ENCODE measurements around the gene KLHL26. TPM values are rescaled to one million over a fixed set of nuclear protein-coding genes. Genes with fewer than 3 reads are reported as not detected.

The KLHL26 gene
- total RNA-seq, 1 donor from 2014 or later = 6.2 TPM

DNA sequence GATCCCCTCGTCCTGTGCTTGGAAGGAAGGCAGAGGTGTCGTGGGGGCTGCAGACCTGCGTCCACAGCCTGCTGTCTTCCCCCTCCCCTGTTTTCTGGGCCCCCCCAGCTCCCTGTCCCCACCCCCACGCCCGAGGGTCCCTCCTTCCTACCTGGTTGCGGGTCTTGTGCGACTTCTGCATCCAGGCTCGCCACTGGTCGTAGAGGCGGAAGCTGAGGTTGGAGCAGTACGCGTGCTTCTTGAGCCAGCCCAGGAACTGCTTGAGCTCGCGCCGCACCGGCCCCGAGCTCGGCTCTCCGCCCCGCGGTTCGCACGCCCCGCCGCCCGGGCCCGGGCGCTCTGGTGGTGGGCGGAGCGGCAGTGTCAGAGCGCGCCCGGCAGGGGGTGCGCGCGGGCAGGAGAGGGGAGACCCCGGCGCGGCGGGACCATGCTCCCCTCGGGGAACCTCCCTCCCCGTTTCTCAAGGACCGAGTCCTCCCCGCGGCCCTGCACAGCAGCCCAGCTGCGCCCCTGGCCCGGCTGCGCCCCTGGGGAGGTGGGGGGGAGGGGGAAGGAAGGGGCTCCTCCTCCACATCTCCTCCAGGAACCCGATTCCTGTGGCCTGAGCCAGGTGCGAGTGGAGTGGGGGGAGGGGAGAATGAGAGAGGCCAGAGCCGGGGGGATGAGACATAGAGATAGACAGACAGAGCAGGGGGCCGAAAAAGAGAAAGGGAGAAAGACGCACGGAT, 42.6 kb upstream of the KLHL26 start:
- TF ChIP-seq, protein P1, sequence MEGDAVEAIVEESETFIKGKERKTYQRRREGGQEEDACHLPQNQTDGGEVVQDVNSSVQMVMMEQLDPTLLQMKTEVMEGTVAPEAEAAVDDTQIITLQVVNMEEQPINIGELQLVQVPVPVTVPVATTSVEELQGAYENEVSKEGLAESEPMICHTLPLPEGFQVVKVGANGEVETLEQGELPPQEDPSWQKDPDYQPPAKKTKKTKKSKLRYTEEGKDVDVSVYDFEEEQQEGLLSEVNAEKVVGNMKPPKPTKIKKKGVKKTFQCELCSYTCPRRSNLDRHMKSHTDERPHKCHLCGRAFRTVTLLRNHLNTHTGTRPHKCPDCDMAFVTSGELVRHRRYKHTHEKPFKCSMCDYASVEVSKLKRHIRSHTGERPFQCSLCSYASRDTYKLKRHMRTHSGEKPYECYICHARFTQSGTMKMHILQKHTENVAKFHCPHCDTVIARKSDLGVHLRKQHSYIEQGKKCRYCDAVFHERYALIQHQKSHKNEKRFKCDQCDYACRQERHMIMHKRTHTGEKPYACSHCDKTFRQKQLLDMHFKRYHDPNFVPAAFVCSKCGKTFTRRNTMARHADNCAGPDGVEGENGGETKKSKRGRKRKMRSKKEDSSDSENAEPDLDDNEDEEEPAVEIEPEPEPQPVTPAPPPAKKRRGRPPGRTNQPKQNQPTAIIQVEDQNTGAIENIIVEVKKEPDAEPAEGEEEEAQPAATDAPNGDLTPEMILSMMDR (IDR thresholded peaks at IDR 0.05; ENCODE audit: borderline replicate concordance) = peak; percentile 93
- peak; percentile 73 for DNase-seq
- H3K27ac ChIP-seq (replicated peaks) = peak overlapping the region; percentile 51
- intact Hi-C loops (cut with micrococcal nuclease) = loop anchor here (5.0 kb wide), 1 partner anchor 78 kb away; no protein-coding TSS in a partner anchor
- H3K4me1 ChIP-seq = peaks cover 45% of the 10 kb centered on the region
- H3K4me3 ChIP-seq = peak overlapping the region; percentile 60
- H3K9me3 ChIP-seq (replicated peaks) = no peaks in the 10 kb centered on the region
- H3K27me3 ChIP-seq (ENCODE audit: low read depth) = peaks cover 41% of the 10 kb centered on the region
- H3K36me3 ChIP-seq = peaks cover 12% of the 10 kb centered on the region

DNA sequence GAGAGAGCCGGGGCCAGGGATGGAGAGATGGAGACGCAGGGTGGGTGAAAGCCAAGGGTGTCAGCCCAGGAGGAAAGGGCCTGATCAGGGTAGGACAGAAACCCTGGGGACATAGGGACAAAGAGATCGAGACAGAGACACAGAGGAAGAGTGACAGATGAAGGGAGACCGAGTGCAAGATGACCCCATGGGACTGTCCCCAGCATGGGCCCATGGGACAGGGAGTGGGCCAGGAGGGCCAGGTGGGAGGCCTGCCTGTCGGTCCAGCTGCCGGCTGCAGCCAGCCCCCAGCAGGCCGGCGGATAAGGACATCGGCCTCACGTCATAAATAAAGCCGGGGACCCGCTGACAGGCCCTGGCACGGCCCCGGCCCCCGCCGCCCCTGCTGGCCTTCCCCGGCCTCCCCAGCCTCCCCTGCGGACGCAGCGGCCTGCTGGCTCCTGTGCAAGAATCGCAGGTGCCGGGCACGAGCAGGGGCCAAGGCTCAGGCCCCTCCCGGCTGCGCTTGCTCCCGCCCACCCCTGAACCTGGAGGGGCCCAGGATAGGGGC, 41.9 kb upstream of the KLHL26 start:
- Histone ChIP-seq H3K4me3 (peak overlapping the region; percentile 60), H3K27me3 (ENCODE audit: low read depth) (peaks cover 47% of the 10 kb centered on the region), H3K9me3 (replicated peaks) (no peaks in the 10 kb centered on the region), H3K36me3 (peaks cover 12% of the 10 kb centered on the region), H3K27ac (replicated peaks) (no peak overlapping the region), H3K4me1 (peaks cover 39% of the 10 kb centered on the region)
- intact Hi-C loops (cut with micrococcal nuclease) = loop anchor here (5.0 kb wide), 1 partner anchor 77 kb away; no protein-coding TSS in a partner anchor
- DNase-seq = no peak
- TF ChIP-seq, protein P1 (IDR thresholded peaks at IDR 0.05; ENCODE audit: borderline replicate concordance) = no peak

DNA sequence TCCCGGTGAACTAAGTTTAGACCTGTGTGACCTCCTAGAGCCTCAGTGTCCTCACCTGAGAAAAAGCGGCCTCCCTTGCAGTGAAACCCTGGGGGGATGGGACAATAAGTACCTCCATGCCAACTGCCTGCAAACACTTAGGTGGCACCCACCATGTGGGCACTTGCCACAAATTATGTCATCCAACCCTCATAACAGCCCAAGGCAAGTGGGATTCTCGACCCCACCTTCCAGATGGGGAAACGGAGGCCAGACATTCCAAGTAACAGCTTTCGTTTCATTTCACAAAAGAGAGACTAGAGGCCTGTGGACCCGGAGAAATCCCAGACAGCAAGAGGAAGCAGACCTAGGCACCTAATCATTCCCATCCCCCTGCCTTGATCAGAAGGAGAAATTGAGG, 41.4 kb upstream of the KLHL26 start:
- intact Hi-C loops (cut with micrococcal nuclease) = no loop called here
- no peak for DNase-seq

DNA sequence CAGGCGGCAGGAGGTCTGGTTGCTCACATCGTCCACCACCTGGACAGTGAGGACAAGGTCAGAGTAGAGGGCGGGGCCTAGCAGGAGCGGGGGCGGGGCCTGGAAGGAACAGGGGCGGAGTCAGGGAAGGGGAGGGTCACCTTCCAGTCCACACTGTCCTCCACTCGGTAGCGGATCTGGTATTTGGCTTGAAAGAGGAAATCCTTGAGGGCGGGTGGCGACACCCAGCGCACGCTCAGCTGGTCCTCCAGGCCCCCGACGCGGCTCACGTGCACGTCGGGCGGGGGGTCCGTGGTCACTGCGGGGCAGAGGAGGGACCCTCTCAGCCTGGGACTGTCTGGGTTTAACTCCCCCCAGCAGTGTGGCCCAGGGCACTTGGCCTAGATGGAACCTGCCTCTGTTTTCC, 40.1 kb upstream of the KLHL26 start:
- no peaks in the 10 kb centered on the region for H3K9me3 ChIP-seq (replicated peaks)
- TF ChIP-seq, protein P1 (IDR thresholded peaks at IDR 0.05; ENCODE audit: borderline replicate concordance) = no peak
- H3K36me3 ChIP-seq = no peaks in the 10 kb centered on the region
- intact Hi-C loops (cut with micrococcal nuclease) = no loop called here
- peaks cover 30% of the 10 kb centered on the region for H3K4me1 ChIP-seq
- peaks cover 64% of the 10 kb centered on the region for H3K27me3 ChIP-seq (ENCODE audit: low read depth)
- H3K27ac ChIP-seq (replicated peaks) = no peak overlapping the region
- peak; percentile 53 for DNase-seq
- peak overlapping the region; percentile 17 for H3K4me3 ChIP-seq

More for the DNA sequence above, 41.4 kb upstream of the KLHL26 start:
- Histone ChIP-seq H3K9me3 (replicated peaks) (no peaks in the 10 kb centered on the region), H3K4me3 (no peak overlapping the region), H3K27me3 (ENCODE audit: low read depth) (peaks cover 51% of the 10 kb centered on the region), H3K27ac (replicated peaks) (no peak overlapping the region), H3K4me1 (peaks cover 33% of the 10 kb centered on the region), H3K36me3 (peaks cover 11% of the 10 kb centered on the region)
- TF ChIP-seq, protein P1 (IDR thresholded peaks at IDR 0.05; ENCODE audit: borderline replicate concordance) = no peak

DNA sequence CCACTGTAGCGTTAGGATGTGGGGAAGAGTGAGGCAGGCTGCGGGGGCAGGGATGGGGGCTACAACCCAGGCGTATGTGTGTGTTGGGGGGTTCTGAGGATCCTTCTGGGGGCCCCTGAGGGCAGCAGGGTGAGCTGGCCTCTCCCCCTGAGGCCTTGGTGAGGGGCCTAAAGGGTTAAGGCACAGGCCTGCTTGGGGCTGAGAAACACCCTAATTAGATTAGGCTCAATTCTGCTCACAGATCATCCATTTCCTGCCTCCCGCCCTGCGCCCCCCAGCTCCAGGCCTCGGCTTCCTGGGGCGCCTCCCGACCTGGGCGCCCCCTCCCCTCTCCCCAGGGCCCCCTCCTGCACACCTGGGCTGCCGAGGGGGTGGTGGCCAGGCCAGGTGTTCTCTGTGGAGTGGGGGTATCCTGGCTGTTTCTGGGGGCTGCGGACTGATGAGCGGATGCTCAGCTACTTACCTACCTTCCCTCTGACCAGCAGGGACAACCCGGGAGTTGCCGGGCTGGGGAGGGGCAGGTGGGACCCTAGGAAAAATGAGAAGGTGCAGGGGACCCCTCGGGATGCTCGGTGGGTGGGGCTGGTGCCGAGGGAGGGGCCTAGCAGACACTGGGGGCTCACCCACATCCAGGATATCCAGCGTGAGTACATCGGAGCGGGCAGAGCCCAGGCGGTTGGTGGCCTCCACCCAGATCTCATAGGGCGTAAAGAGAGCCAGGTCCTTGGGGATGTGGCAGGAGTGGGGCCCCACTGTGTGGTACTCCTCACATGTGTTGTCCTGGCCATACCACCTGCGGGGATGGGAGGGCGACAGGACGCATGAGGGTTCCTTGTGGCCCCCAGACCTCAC, 38.8 kb upstream of the KLHL26 start:
- peaks cover 77% of the 10 kb centered on the region for H3K27me3 ChIP-seq (ENCODE audit: low read depth)
- no peaks in the 10 kb centered on the region for H3K36me3 ChIP-seq
- intact Hi-C loops (cut with micrococcal nuclease) = no loop called here
- TF ChIP-seq, protein P1 (IDR thresholded peaks at IDR 0.05; ENCODE audit: borderline replicate concordance) = no peak
- H3K9me3 ChIP-seq (replicated peaks) = no peaks in the 10 kb centered on the region
- peaks cover 30% of the 10 kb centered on the region for H3K4me1 ChIP-seq
- H3K4me3 ChIP-seq = no peak overlapping the region
- H3K27ac ChIP-seq (replicated peaks) = no peak overlapping the region
- DNase-seq = no peak
